Ascending aorta (tissue), 2 donors: ENCODE results near the gene RELB. TPM values are rescaled to one million over a fixed set of nuclear protein-coding genes. Genes with fewer than 3 reads are reported as not detected.

ENCODE experiments used
- DNase-seq, 2 donors: peaks; one replicate each; pipeline ENCODE4 v3.0.0-alpha.2; 2019; ENCODE audit warnings: low spot score in 2 of 2
- H3K27ac ChIP-seq, 2 donors: fragments of 200-600 bp; sonication (generic); one replicate each; pipeline ENCODE4 v1.5.1; 2016 to 2017; ENCODE audit warnings: mild to moderate bottlenecking in 1 of 2
- H3K27me3 ChIP-seq: fragments of 200-600 bp; sonication (generic); one replicate; pipeline ENCODE4 v1.5.1; 2017
- H3K36me3 ChIP-seq, 2 donors: fragments of 200-600 bp; sonication (generic); one replicate each; pipeline ENCODE4 v1.5.1; 2016
- H3K4me1 ChIP-seq, 2 donors: fragments of 200-600 bp; sonication (generic); one replicate each; pipeline ENCODE4 v1.5.1; 2016 to 2017; ENCODE audit warnings: mild to moderate bottlenecking in 1 of 2
- H3K4me3 ChIP-seq, 2 donors: fragments of 200-600 bp; sonication (generic); one replicate each; pipeline ENCODE4 v1.5.1; 2016 to 2017; ENCODE audit warnings: mild to moderate bottlenecking in 1 of 2
- H3K9me3 ChIP-seq, 2 donors: fragments of 200-600 bp; sonication (generic); one replicate each; pipeline ENCODE4 v1.5.1; 2016
- intact Hi-C: fragments of 100-400 bp; cut with DNase I; formaldehyde crosslinking; loops from one replicate; pipeline ENCODE4 v1.15.1; 2023
- total RNA-seq: library from RNA; depleted of rRNA; stranded (reverse); fragments of >200 nt; gene quantifications from one replicate; pipeline ENCODE4 v1.1.0, GENCODE V29; 2016
- TF ChIP-seq, protein P1 (sequence below), 3 experiments: fragments of 200-600 bp in 2 of 3; fragments of 450-650 bp in 1 of 3; sonication (generic) in 2 of 3; IDR thresholded peaks; one replicate each; pipeline ENCODE4 v1.5.1; 2016 to 2019; ENCODE audit warnings: antibody characterized with exemption in 3 of 3, mild to moderate bottlenecking in 1 of 3, moderate library complexity in 1 of 3

Gene RELB
- total RNA-seq, 1 donor from 2014 or later: 8.7 TPM

DNA sequence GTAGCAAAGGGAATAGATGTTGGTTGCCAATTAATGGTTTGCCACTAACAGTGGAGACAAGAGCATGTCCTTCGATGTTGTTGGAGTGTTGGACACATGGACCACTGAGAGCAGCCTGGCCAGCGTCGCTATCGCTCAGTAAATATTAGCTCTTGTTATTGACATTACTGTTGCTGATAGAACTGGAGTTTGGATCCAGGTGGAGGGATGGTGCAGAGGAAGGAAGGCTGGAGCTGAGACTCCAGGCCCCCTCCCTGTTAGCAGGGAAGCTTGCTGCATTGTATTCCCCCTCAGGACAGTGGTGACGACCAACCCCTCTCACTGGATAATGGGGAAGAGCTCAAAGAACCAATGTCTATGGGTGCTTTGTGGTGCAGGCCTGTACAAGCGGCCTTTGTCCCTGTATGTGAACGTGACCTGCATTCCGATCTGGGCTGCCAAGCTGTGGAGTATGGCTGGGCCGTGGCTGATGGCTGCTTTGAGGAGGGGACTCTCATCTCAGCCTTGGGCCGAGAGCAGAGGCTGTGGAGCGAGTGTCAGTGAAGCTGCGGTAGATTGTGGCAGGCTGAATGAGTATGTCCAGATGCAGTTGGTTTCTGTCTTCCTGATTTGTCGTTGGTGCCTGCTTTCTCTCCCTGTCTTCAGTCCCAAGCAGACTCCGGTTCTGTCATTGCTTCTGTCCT lies 44.5 kb downstream of the RELB start:
- no peak overlapping the region for H3K27ac ChIP-seq
- peaks cover 47 to 60% of the 10 kb centered on the region in 2 donors for H3K36me3 ChIP-seq
- no peaks in the 10 kb centered on the region for H3K27me3 ChIP-seq
- no peaks in the 10 kb centered on the region for H3K9me3 ChIP-seq
- H3K4me3 ChIP-seq: no peak overlapping the region
- TF ChIP-seq, protein P1, sequence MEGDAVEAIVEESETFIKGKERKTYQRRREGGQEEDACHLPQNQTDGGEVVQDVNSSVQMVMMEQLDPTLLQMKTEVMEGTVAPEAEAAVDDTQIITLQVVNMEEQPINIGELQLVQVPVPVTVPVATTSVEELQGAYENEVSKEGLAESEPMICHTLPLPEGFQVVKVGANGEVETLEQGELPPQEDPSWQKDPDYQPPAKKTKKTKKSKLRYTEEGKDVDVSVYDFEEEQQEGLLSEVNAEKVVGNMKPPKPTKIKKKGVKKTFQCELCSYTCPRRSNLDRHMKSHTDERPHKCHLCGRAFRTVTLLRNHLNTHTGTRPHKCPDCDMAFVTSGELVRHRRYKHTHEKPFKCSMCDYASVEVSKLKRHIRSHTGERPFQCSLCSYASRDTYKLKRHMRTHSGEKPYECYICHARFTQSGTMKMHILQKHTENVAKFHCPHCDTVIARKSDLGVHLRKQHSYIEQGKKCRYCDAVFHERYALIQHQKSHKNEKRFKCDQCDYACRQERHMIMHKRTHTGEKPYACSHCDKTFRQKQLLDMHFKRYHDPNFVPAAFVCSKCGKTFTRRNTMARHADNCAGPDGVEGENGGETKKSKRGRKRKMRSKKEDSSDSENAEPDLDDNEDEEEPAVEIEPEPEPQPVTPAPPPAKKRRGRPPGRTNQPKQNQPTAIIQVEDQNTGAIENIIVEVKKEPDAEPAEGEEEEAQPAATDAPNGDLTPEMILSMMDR (IDR thresholded peaks at IDR 0.05): no peak
- peaks cover 0 to 4% of the 10 kb centered on the region in 2 donors for H3K4me1 ChIP-seq
- DNase-seq: no peak
- intact Hi-C loops: no loop called here

DNA sequence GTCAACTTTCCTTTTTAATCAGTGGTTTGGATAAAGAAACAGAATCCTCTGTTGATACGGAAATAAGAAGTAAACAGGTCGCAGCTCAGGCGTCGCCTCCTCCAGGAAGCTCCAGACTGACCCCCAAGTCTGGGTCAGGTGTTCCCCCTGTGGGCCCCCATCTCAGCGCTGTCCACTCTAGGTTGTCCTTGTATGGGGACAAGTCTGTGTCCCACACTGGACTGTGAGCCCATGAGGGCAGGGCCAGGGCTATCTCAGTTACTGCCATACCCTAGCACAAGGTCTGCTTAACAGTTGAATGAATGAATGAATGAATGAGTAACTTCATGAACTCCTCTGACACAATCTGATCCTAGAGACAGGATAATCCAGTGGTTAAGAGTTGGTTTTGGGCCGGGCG lies 45.1 kb downstream of the RELB start:
- Histone ChIP-seq H3K27me3 (no peaks in the 10 kb centered on the region), H3K27ac (no peak overlapping the region), H3K4me1 (peaks cover 0 to 2% of the 10 kb centered on the region in 2 donors), H3K4me3 (no peak overlapping the region), H3K36me3 (peaks cover 42 to 55% of the 10 kb centered on the region in 2 donors), H3K9me3 (no peaks in the 10 kb centered on the region)
- intact Hi-C loops: no loop called here
- no peak for DNase-seq
- TF ChIP-seq, protein P1 (IDR thresholded peaks at IDR 0.05): no peak

DNA sequence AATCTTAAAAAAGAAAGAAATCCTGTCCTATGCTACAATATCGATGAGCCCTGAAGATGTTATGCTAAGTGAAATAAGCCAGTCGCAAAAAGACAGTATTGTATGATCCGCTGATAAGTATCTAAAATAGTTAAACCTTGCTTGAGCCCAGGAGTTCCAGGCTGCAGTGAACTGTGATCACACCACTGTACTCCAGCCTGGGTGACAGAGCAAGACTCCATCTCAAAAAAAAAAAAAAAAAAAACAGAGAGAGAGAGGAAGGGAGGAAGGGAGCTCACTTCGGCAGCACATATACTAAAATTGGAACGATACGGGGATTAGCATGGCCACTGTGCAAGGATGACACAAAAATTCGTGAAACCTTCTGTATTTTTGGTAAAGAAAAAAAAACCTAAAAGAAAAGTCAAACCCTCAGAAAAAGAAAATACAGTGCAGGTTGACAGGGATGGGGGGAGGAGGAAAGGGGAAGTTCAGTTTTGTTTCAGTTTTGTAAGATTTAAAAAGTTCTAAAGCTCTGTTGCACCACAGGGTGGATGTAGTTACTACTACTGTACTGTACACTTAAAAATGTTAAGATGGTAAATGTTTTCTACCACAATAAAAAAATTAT lies 46.0 kb downstream of the RELB start:
- Histone ChIP-seq H3K27me3 (no peaks in the 10 kb centered on the region), H3K4me3 (no peak overlapping the region), H3K27ac (no peak overlapping the region), H3K36me3 (peaks cover 37 to 53% of the 10 kb centered on the region in 2 donors), H3K4me1 (peaks cover 0 to 2% of the 10 kb centered on the region in 2 donors), H3K9me3 (no peaks in the 10 kb centered on the region)
- intact Hi-C loops: no loop called here
- TF ChIP-seq, protein P1 (IDR thresholded peaks at IDR 0.05): no peak
- no peak for DNase-seq

DNA sequence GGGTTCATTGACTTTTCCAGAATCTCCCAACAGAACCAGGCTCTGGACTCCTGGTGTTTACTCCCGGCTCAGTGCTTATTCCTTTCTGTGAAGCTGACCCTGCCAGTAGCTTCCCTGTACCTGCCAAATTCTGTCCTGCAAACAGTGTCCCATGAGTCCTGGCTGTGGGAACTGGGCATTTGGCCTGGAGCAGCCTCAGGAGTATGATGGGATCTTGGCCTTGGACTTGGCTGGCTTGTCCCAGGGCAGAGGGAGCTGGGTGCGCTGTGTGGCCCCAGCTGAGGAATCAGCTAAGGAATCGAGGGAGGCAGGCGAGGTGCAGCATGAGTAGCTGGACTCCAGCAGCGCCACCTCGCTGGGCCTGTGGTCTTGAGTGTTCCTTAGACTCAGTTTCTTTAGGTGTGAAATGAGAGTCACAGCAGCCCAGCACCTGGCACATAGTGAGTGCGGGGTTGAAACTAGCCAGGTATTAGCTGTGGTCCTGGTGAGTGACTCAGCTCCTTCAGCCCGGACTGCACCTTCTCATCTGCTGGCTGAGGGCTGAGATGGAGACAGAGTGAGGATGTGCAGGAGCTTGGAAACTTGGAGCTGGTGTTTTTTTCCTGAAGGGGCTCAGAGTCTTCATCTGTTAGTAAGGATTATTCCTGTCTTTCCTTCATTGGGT lies 47.9 kb downstream of the RELB start:
- intact Hi-C loops: no loop called here
- Histone ChIP-seq H3K4me3 (no peak overlapping the region), H3K4me1 (peaks cover 0 to 2% of the 10 kb centered on the region in 2 donors), H3K27me3 (no peaks in the 10 kb centered on the region), H3K9me3 (no peaks in the 10 kb centered on the region), H3K36me3 (peaks cover 37 to 53% of the 10 kb centered on the region in 2 donors), H3K27ac (no peak overlapping the region)
- no peak for DNase-seq
- TF ChIP-seq, protein P1 (IDR thresholded peaks at IDR 0.05): no peak

DNA sequence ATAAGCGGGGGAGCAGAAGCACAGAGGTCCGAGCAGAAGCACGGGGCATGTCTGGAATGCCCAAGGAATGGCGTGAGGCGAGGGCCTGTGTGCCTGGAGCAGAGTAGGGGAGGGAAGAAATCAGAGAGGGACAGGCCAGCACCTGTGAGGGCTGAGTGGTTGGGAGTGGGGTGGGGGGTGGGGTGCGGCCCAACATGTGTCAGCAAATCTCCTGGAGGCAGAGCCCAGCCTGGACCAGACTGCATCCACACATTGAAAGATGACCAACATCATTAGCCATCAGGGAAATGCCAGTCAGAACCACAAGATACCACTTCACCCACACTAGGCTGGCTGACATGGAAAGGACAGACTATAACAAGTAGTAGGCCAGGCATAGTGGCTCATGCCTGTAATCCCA lies 48.8 kb downstream of the RELB start:
- H3K36me3 ChIP-seq: peaks cover 37 to 53% of the 10 kb centered on the region in 2 donors
- peaks cover 0 to 2% of the 10 kb centered on the region in 2 donors for H3K4me1 ChIP-seq
- no peak for DNase-seq
- H3K27ac ChIP-seq: no peak overlapping the region
- H3K9me3 ChIP-seq: no peaks in the 10 kb centered on the region
- H3K27me3 ChIP-seq: no peaks in the 10 kb centered on the region
- TF ChIP-seq, protein P1 (IDR thresholded peaks at IDR 0.05): no peak
- intact Hi-C loops: no loop called here
- no peak overlapping the region for H3K4me3 ChIP-seq
